Activated B cell treated with CpG ODN at 0.5 μM for 24 hours (primary cell): ENCODE results near the gene CARS1. TPM values are rescaled to one million over a fixed set of nuclear protein-coding genes. Genes with fewer than 3 reads are reported as not detected.

Source experiments
- ATAC-seq: fragments of 200-7000 bp; cut with Tn5 transposase; one replicate; pipeline ENCODE4 v1.10.0; 2021; ENCODE audit warnings: low read depth, mild to moderate bottlenecking, moderate library complexity
- CTCF ChIA-PET: fragments of 350-600 bp; sonication (Branson Sonifier 250); formaldehyde crosslinking; loops from one replicate; lab custom pipeline; 2021; ENCODE audit warnings: antibody characterized with exemption; lab: Charles Lee
- POLR2A ChIA-PET: fragments of 350-600 bp; sonication (Branson Sonifier 250); formaldehyde crosslinking; loops from one replicate; lab custom pipeline; 2021; ENCODE audit warnings: antibody characterized with exemption; lab: Charles Lee
- DNase-seq: peaks from one replicate; pipeline ENCODE4 v3.0.0; 2022
- H3K27ac Mint-ChIP-seq: one replicate; pipeline ENCODE4 v1.8.0; 2020; ENCODE audit warnings: mixed read lengths
- H3K27me3 Mint-ChIP-seq: one replicate; pipeline ENCODE4 v1.8.0; 2021; ENCODE audit warnings: mixed read lengths
- H3K36me3 Mint-ChIP-seq: one replicate; pipeline ENCODE4 v1.8.0; 2021; ENCODE audit warnings: low read depth, mixed read lengths
- H3K4me1 Mint-ChIP-seq: one replicate; pipeline ENCODE4 v1.8.0; 2021; ENCODE audit warnings: mixed read lengths
- H3K4me3 Mint-ChIP-seq: one replicate; pipeline ENCODE4 v1.8.0; 2020; ENCODE audit warnings: mild to moderate bottlenecking, mixed read lengths
- H3K9me3 Mint-ChIP-seq: one replicate; pipeline ENCODE4 v1.8.0; 2020; ENCODE audit warnings: mixed read lengths
- intact Hi-C: fragments of 100-400 bp; cut with micrococcal nuclease; formaldehyde crosslinking; loops from one replicate; pipeline ENCODE4 v1.15.1; 2024
- total RNA-seq: library from RNA; stranded (reverse); gene quantifications from 2 replicates; pipeline ENCODE4 v1.2.3, GENCODE V29; 2022
- TF ChIP-seq, protein P1 (sequence below): fragments of 200-600 bp; IDR thresholded peaks from one replicate; pipeline ENCODE4 v1.8.0; 2022; ENCODE audit warnings: antibody characterized with exemption, mild to moderate bottlenecking

CARS1 gene
- total RNA-seq, 1 donor from 2014 or later = 110 TPM

DNA sequence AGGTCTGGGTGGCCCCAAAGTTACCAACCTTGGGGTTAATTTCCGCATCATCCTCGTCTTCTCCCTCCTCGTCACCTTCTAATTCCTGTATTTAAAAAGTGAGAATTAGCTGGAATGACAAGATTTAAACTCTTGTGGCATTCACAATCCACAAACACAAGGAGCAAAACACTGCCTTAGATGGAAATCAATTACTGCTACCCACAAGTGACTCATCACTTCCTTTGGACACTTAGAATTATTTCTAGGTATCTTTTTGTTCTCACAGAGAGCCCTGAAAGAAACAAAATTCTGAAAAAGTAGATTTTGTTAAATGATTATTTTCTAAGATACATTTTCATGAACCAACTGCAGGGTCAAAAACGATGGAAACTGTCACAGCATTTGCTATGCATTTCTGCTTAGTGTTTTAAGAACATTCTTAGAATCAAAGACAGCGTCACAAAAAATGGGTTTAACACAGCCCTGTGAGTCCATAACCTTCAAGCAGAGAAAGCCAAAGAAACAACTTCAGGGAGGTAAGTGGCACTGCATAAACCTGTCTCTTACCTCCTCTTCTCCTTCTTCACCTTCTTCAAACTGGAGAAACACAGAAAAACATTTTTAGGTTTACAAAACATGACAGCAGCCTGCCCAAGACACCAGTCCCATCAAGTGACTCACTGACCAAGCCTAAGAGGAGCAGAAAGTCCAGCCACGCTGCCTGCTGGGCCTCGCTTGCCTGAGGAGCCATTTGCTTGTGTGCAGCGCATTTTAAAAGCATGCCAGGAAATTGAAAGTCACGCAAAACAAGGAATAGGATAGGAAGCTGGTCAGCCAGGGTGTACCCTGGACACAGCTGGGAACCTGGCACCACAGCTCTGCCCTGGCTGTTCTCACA lies 105.8 kb downstream of the CARS1 start:
- CTCF ChIA-PET = no interaction called here
- intact Hi-C loops = no loop called here
- Mint-ChIP-seq H3K27ac (no peak overlapping the region), H3K4me3 (no peak overlapping the region), H3K9me3 (no peaks in the 10 kb centered on the region), H3K4me1 (no peaks in the 10 kb centered on the region), H3K27me3 (no peaks in the 10 kb centered on the region), H3K36me3 (peaks cover 97% of the 10 kb centered on the region)
- TF ChIP-seq, protein P1, sequence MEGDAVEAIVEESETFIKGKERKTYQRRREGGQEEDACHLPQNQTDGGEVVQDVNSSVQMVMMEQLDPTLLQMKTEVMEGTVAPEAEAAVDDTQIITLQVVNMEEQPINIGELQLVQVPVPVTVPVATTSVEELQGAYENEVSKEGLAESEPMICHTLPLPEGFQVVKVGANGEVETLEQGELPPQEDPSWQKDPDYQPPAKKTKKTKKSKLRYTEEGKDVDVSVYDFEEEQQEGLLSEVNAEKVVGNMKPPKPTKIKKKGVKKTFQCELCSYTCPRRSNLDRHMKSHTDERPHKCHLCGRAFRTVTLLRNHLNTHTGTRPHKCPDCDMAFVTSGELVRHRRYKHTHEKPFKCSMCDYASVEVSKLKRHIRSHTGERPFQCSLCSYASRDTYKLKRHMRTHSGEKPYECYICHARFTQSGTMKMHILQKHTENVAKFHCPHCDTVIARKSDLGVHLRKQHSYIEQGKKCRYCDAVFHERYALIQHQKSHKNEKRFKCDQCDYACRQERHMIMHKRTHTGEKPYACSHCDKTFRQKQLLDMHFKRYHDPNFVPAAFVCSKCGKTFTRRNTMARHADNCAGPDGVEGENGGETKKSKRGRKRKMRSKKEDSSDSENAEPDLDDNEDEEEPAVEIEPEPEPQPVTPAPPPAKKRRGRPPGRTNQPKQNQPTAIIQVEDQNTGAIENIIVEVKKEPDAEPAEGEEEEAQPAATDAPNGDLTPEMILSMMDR = no peak
- DNase-seq = no peak
- ATAC-seq = no peak
- POLR2A ChIA-PET = no interaction called here

Other genes with a start within 250 kb of the CARS1 start
- gene CDKN1C, start 171.6 kb downstream of the CARS1 start, total RNA-seq = 1.1 and 1.4 TPM in 2 replicates
- gene PHLDA2, start 128.0 kb downstream of the CARS1 start, total RNA-seq = 0.42 and 0.54 TPM in 2 replicates
- gene NAP1L4, start 65.1 kb downstream of the CARS1 start, total RNA-seq = 112 and 115 TPM in 2 replicates
- not detected in 2 replicates for gene OSBPL5, start 107.9 kb upstream of the CARS1 start, total RNA-seq
- not detected in 2 replicates for gene MRGPRG, start 161.4 kb upstream of the CARS1 start, total RNA-seq
- gene MRGPRE, start 175.0 kb upstream of the CARS1 start, total RNA-seq = not detected in 2 replicates